ENCODE measurements around the gene ETFB.

DNA sequence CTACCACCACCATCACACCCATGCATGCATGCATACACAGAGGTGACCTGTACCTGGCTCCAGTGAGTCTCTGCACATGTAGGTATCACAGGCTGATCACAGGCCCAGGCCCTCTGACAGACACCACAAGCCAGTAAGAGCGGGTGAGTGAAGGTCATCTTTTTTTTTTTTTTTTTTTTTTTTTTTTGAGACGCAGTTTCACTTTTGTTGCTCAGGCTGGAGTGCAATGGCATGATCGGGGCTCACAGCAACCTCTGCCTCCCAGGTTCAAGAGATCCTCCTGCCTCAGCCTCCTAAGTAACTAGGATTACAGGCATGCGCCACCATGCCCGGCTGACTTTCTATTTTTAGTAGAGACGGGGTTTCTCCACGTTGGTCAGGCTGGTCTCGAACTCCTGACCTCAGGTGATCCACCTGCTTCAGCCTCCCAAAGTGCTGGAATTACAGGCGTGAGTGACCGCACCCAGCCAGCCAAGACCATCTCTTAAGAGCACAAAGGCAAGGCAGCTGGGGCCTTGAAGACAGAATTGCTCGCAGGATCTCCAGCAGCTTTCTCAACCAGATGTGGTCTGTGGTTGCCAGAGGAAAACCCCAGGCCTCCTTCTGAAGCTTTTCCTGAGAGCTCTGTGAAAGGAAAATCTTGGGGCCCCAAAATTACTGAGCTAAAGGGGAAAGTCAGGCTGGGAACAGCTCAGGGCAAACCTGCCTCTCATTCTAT, 9.5 kb upstream of the ETFB start:
- no peak for TF ChIP-seq EZH2 (IDR thresholded peaks at IDR 0.05; ENCODE audit: insufficient read depth, poor library complexity, severe bottlenecking)
- TF ChIP-seq EZH2phosphoT487 (IDR thresholded peaks at IDR 0.05; ENCODE audit: insufficient read depth, low read depth), result no peak

Data from GM23248 (cell line).